ENCODE data around the gene CNTFR. TPM values are rescaled to one million over a fixed set of nuclear protein-coding genes. Genes with fewer than 3 reads are reported as not detected.

The CNTFR gene
- total RNA-seq, 2 donors from 2014 or later = 8.7 to 13.7 TPM

DNA sequence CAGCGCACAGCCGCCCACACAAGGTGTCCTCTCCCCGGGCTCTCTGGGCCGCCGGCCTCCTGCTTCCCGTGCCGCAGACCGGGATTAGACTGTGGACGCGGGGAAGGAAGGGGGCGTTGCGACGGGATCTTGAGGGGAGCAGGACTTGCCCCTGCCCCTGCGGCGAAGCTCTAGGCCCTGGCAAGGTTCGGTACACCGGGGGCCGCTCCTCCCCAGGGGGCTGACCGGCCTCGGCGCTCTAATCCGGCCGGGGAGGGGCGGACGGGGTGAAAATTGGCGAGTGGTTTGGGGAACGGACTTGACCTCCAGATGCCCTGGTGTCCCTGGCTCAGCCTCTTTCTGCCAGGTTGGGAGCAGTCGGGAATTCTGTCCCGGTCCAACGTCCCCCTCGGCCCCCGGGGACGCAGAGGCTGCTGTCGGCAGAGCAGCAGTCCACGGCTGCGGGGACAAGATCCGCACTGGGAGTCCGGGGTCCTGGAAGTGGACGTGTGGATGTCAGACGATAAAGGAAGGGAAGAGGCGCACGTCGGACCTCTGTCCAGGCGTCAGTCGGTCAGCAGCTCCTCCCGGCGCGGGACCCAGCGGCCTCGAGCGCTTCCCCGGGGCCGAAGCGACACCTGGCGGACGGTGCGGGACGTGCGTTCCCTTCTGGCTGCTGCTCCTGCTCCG lies 1.9 kb upstream of the CNTFR start:
- Histone ChIP-seq H3K27me3 (replicated peaks; ENCODE audit: insufficient read depth) (peaks cover 16% of the 10 kb centered on the region), H3K36me3 (no peaks in the 10 kb centered on the region), H3K27ac (no peak overlapping the region), H3K4me3 (peak overlapping the region; percentile 69), H3K4me1 (ENCODE audit: control insufficient read depth in 1 of 2, low read depth in 2 of 2) (peaks cover 25 to 59% of the 10 kb centered on the region in 2 donors), H3K9me3 (no peaks in the 10 kb centered on the region)
- TF ChIP-seq, protein P1, sequence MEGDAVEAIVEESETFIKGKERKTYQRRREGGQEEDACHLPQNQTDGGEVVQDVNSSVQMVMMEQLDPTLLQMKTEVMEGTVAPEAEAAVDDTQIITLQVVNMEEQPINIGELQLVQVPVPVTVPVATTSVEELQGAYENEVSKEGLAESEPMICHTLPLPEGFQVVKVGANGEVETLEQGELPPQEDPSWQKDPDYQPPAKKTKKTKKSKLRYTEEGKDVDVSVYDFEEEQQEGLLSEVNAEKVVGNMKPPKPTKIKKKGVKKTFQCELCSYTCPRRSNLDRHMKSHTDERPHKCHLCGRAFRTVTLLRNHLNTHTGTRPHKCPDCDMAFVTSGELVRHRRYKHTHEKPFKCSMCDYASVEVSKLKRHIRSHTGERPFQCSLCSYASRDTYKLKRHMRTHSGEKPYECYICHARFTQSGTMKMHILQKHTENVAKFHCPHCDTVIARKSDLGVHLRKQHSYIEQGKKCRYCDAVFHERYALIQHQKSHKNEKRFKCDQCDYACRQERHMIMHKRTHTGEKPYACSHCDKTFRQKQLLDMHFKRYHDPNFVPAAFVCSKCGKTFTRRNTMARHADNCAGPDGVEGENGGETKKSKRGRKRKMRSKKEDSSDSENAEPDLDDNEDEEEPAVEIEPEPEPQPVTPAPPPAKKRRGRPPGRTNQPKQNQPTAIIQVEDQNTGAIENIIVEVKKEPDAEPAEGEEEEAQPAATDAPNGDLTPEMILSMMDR (IDR thresholded peaks at IDR 0.05) = peak; percentile 92
- DNase-seq (ENCODE audit: low spot score) = no peak
- ATAC-seq (ENCODE audit: insufficient number of reproducible peaks, low FRiP score, low read depth) = no peak

DNA sequence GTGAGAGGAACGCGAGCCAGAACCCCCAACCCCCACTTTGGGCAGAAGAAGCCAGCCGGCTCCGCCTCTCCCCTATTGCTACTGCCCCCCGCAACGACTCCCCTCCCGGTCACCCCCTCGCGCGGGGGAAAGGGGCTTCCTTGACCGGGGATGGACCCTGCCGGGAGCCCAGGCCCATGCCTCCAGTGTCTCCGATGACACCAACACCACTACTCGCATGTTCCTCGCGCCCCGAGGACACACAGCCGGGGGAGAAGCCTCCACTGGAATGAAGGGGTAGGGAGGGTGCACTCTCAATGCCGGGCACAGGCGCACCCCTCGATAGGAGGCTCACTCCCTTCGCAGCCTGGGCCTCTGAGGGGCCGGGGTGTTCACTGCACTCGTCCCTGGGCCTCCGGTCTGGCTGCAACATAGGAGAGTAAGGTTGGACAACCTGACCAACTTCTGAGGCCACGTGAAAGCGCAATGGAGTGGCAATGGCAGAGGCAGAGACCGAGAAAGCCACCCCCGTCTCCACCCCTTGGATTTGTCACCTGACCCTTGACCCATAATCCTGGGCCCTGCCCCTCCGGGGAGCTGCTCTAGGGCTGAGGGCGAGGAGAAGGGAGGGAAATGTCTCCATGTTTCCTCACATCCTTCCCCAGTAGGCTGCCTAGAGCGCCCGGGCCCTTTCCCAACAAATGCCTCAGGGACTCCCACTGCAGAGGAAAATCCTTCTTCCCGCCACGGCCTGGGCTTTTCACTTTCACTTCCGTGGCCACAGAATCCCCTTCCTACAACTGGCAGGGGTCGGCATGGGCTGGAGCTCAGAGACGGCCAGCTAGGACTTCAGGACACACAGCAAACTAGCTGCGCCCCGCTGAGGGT lies 1.1 kb upstream of the CNTFR start:
- H3K4me3 ChIP-seq = peak overlapping the region; percentile 69
- no peaks in the 10 kb centered on the region for H3K9me3 ChIP-seq
- no peak for DNase-seq (ENCODE audit: low spot score)
- TF ChIP-seq, protein P1 (IDR thresholded peaks at IDR 0.05) = no peak
- peaks cover 25 to 59% of the 10 kb centered on the region in 2 donors for H3K4me1 ChIP-seq (ENCODE audit: control insufficient read depth in 1 of 2, low read depth in 2 of 2)
- no peak overlapping the region for H3K27ac ChIP-seq
- H3K36me3 ChIP-seq = no peaks in the 10 kb centered on the region
- H3K27me3 ChIP-seq (replicated peaks; ENCODE audit: insufficient read depth) = peaks cover 16% of the 10 kb centered on the region
- ATAC-seq (ENCODE audit: insufficient number of reproducible peaks, low FRiP score, low read depth) = no peak

DNA sequence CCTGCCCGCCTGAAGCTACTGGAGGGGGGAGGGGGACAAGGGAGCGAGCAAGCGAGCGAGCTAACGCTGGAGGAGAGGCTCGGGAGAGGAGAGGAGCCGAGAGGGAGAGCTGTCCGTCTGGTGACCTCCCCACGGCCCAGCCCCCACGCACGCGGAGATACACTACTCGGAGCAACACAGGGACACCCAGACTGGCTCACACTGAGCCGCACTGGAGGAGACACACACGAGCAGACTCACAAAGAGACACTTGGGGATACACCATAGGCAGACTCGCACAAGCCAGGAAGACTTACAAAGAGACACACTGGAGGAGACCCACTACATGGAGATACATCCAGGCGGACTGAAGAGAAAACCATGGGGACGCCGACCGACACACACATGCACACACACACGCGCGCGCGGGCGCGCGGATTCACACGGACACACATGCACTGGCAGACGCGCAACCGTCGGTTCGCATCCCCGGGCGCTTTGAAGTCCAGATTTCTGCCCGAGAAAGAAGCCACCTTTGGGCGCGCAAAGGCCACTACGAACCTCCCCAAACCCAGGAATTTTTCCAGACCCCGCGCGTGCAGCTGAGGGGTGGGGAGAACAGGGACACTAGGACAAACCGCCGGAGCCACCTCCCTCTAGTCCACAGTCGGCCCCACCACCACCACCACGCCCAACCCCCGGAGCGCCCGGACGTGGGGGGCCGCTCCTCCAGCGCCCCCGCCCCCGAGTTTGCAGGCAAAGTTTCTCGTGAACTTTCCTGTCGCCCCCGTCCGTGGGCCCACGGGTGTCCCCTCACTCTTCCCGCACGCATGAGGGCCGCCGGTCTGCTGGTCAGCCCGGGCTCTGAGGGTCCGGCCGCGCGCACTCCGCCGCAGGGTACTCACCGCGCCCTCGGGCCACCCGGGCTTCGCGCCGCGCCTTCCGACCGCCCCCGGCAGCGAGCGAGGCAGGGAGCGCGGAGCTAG lies 571 bp downstream of the CNTFR start:
- peaks cover 21 to 51% of the 10 kb centered on the region in 2 donors for H3K4me1 ChIP-seq (ENCODE audit: control insufficient read depth in 1 of 2, low read depth in 2 of 2)
- peaks cover 16% of the 10 kb centered on the region for H3K27me3 ChIP-seq (replicated peaks; ENCODE audit: insufficient read depth)
- H3K4me3 ChIP-seq = peak overlapping the region; percentile 69
- H3K9me3 ChIP-seq = no peaks in the 10 kb centered on the region
- ATAC-seq (ENCODE audit: insufficient number of reproducible peaks, low FRiP score, low read depth) = no peak
- TF ChIP-seq, protein P1 (IDR thresholded peaks at IDR 0.05) = no peak
- no peak overlapping the region for H3K27ac ChIP-seq
- H3K36me3 ChIP-seq = no peaks in the 10 kb centered on the region
- DNase-seq (ENCODE audit: low spot score) = no peak

DNA sequence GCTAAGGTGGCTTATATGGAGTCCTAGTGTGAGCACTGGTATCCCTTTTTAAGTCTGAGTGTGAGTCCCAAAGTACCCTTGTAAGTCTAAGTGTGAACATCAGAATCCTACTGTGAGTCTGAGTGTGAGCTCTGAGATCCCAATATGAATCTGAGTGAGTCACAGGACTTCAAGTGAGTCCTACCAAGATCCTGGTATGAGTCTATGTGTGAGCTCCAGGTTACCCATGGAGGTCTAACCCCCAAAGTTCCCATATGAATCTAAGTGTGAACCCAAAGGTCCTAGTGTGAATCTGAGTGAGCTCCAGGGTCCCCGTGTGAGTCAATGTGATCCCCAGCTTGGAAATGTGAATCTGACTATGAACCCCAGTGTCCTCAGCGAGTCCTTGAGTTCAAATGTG lies 2.3 kb downstream of the CNTFR start:
- no peak overlapping the region for H3K27ac ChIP-seq
- TF ChIP-seq, protein P1 (IDR thresholded peaks at IDR 0.05) = no peak
- H3K4me1 ChIP-seq (ENCODE audit: control insufficient read depth in 1 of 2, low read depth in 2 of 2) = peaks cover 16 to 34% of the 10 kb centered on the region in 2 donors
- H3K36me3 ChIP-seq = no peaks in the 10 kb centered on the region
- no peaks in the 10 kb centered on the region for H3K9me3 ChIP-seq
- H3K27me3 ChIP-seq (replicated peaks; ENCODE audit: insufficient read depth) = peaks cover 16% of the 10 kb centered on the region
- ATAC-seq (ENCODE audit: insufficient number of reproducible peaks, low FRiP score, low read depth) (no peak), DNase-seq (ENCODE audit: low spot score) (no peak)
- no peak overlapping the region for H3K4me3 ChIP-seq
